GM18498 (cell line): ENCODE results near the gene MAP6D1.

ENCODE experiments used
- ATAC-seq: cut with Tn5 transposase; IDR thresholded peaks from one replicate; pipeline ENCODE4 v1.9.1; 2021; ENCODE audit warnings: mild to moderate bottlenecking, moderate library complexity; ENCODE audit not compliant: unreplicated experiment

MAP6D1 gene

DNA sequence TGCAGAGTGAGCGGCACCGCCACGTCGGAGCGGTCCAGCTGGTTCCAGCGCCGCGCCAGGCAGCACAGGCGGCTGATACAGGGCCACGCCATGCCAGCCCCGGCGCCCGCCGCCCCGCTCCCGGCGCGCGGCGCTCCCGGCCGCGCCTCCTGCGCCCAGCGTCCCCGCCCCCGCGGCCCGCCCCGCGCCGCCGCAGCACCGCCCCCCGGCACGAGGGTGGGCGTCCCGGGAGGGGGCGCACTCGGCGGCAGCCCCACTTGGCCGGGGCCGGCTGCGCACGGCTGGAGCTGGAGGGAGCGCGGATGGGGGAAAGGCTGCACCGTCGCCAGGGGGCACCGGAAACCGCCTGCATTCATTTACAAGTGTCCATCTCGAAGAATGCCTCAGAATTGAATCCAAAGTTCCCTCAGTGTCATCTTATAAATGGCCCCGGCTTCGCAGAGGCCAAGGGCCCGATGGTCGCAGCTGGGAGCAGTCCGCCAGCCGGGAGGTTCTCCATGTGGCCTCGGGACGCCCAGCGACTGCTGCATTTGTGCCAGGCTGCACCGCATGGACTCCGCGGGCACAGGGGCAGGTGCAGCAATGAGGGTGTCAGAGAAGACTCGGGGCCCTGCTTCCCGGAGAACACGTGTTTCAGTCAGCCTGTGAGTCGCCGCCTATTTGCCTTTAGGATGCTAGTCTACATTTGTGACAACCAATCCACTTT lies at the start of gene MAP6D1:
Gene MAP6D1, minus strand, starts transcription at position 122 of the 706 bp plus-strand sequence. Its CDS starts 30 bp downstream, at position 92.
- peak; percentile 57 for ATAC-seq

DNA sequence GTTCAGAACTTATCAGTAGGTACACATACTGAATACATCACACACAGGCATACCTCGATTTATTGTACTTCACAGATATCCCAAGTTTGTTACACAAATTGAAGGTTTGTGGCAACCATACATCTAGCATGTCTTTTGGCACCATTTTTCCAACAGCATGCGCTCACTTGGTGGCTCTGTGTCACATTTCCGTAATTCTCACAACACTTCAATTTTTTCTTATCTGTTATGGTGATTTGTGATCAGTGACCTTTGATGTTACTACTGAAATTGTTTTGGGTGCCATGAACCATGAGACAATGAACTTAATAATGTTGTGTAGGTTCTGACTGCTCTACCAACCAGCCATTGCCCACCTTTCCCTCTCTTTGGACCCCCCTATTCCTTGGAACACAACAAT lies 48.5 kb upstream of the MAP6D1 start:
- ATAC-seq = no peak

DNA sequence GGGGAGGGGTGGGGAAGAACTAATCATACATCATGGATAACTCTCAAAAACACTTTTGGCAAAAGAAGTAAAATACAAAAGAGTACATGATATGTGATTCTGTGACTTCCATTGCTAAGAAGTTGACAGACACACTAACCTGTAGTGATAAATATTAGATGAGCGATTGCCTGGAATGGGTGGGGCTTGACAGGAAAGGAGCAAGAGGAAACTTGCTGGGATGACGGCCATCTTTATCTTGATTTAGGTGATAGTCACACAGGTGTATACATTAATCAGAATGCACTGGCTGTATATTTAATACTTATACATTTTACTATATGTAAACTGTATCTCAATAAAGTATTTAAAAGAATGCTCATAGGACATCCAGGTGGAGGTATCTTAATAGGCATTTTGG lies 46.2 kb upstream of the MAP6D1 start:
- ATAC-seq = no peak

DNA sequence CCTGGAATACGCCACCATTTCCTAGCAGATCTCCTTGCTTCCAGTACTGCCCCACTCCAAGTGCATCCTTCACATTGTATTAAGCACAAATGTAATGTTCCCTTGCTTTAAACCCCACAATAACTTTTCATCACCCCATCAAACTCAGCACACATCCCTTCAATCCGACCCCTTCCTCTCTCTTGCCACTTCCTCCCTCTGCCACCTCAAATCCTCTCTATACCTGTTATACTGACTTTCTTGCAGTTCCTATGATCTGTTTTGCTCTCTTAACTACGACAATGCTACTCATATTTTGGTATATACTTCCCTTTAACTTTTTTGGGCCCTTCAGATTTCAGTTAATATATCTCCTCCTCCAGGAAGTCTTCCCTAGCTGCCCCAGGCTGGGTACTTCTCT lies 45.2 kb upstream of the MAP6D1 start:
- no peak for ATAC-seq

DNA sequence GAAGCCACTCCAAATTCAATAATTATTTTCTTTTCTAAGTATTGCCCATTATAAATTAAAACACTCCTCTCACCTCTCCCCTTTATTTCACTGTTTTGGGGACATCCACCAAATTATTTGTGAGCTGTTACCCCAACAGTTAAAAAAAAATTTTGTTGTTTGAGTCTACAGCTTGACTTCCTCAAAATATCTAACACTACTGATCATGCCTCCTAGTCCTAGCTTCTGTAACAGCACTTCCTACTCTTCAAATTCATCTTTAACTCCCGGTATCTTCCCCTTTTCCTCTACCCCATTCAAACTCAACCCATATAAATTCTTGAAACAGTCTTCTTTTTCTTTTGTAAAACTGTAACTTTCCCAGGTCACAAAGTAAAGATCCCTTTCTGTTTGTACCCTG lies 43.4 kb upstream of the MAP6D1 start:
- ATAC-seq = no peak

DNA sequence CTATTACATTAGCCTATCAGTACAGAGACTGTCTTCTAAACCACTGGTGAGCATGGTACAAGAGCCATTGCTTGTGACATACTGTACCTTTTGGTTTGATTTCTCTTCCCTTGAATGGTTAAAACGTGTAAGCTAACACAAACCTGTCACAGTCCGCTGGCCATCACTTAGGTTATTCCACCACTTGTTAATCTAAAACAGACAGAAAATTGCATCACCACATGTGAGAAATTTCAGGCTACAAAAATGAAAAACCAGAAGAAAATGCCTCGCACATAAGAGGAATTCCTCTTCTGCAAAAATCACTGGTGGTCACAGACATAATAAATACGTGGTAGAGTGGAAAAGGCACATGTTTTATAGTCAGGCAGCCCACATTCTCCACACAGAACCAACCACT lies 37.2 kb upstream of the MAP6D1 start:
- no peak for ATAC-seq

DNA sequence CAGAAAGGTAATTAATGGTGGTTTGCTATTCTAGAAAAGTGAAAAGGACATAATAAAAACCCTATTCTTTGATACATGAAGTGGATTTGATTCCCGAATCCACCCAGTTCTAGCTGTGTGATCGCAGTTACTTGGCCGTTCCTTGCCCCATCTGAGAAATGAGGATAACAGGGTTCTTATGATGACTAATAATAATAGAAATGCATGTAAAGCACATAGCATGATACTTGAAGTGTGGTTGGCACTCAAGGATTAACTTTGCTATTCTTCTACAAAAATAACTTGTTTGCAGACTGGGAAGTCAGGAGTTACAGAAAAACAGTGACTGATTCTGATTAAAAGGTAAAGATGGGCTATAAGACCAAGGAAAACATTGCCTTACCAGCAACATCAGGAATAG lies 32.5 kb upstream of the MAP6D1 start:
- ATAC-seq = no peak

DNA sequence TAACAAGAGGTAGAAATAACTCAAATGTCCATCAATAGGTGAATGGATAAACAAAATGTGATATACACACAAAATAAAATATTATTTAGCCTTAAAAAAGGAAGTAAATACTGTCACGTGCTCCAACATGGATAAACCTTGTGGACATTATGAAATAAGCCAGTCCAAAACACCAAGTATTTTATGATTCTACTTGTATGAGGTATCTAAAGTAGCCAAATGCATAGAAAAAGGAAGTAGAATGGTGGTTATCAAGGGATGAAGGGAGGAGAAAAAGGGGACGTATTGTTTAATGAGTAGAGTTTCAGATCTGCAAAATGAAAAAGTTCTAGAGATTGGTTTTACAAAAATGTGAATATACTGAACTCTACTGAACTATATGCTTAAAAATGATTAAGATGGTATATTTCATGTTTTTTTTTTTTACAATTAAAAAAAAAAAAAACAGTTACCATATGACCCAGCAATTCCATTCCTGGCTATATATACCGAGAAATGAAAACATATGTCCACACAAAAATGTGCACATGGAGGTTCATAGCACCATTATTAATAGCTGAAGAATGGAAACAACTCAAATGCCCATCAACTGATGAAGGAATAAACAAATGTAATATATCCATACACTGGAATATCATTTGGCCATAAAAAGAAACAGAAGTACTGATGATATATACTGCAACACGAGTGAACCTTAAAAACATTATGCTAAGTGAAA lies 29.1 kb upstream of the MAP6D1 start:
- no peak for ATAC-seq

DNA sequence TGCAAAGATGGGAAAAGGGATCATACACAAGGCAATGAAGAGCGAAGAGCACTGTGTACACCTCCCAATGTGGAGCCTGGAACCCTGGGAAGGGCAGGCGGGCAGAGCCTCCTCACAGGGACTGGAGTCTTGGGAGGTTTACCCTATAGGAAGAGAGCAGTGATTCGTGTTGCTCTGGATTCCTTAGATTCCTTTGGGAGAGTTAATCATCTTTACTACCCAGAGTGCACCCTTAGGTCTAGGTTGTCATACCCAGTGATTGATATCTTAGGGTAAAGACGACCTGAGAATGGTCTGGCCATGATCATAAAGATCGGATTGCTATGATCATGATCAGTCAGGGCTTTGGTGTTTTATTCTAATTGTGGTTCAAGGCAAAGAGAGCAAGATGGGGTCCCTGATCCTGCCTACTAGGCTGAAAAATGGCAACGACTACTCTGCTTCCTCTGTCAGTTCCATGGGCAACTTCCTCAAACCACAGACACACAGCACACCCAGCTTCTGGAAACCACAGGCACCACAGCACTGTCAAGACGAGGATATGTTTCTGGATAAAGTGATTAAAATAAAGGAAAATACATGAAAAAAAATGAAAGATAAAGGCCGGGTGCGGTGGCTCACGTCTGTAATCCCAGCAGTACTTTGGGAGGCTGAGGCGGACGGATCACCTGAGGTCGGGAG lies 20.4 kb upstream of the MAP6D1 start:
- ATAC-seq = no peak

DNA sequence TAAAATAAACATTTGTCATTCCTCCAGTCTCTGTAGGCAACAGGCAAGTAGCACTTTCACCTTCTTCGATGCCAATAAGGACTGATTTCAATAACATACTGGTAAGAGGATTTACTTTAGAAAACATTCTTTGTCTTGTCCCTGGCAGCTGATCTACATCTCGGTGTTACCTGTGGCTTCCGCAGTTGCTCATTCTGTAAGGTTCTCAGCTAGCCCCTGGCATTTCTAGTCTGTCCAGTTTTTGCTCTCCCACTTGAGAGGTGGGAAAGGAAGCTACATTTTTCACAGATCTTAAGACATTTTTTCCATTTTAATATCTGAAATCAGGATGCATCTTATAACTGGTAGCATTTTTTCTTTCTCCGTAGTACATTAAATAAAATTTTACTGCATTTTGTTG lies 19.7 kb upstream of the MAP6D1 start:
- no peak for ATAC-seq

DNA sequence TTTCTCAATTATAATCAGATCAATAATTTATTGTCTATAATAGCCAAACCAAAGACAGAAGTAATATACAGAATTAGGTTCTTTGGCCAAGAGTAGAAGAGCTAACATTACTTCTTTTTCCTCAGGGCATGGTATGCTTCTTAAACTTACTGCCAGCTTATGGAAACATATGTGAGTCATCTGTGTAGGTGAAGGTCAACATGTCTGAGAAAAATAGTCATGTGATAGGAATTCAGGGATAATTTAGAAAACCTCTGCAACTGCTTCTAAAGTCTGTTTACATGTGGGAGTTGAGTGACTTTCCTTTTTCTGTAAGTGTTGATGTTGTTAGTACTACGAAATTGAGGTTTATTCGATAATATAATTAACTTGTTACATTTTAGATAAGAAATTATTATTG lies 19.2 kb upstream of the MAP6D1 start:
- no peak for ATAC-seq

DNA sequence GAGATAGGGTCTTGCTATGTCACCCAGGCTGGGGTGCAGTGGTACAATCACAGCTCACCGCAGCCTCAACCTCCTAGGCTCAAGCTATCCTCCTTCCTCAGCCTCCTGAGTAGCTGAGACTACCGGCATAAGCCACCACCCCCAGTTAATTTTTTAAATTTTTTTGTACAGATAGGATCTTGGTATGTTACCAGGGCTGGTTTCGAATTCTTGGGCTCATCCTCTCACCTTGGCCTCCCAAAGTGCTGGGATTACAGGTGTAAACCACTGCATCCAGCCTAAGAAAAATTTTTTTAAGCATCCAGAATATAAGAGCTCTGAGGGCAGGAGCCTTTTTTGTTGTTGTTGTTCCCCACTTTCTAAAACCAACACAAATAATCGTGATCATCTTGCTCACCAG lies 14.4 kb upstream of the MAP6D1 start:
- ATAC-seq = no peak

DNA sequence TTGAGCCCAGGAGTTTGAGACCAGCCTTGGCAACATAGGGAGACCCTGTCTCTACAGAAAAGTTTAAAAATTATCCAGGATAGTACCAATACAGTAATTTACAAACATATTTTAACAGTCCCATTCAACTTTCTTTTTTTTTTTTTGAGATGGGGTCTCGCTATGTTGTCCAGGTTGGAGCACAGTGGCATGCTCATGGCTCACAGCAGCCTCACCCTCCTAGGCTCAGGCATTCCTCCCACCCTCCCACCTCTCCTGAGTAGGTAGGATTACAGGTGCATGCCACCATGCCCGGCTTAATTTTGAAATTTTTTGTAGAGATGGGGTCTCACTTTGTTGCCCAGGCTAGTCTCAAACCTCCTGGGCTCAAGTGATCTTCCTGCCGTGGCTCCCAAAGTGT lies 12.5 kb upstream of the MAP6D1 start:
- no peak for ATAC-seq

DNA sequence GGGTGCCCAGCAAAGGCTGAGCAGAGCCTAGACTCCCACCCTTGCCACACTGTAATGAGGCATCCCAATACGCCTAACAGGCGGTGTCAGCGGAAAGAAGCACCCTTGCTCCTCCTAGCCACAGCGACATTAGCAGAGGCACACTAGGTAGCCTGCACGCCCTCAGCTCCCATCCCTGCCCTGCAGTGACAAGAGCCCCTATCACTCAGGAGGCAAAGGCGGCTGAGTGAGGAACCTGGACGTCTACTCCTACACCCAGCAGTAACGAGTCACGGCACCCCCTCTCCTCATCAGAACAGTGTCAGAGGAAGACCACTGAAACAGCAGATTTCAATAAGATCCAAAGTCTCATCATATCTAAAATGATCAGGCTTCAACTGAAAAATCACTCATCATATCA lies 12.0 kb upstream of the MAP6D1 start:
- no peak for ATAC-seq

DNA sequence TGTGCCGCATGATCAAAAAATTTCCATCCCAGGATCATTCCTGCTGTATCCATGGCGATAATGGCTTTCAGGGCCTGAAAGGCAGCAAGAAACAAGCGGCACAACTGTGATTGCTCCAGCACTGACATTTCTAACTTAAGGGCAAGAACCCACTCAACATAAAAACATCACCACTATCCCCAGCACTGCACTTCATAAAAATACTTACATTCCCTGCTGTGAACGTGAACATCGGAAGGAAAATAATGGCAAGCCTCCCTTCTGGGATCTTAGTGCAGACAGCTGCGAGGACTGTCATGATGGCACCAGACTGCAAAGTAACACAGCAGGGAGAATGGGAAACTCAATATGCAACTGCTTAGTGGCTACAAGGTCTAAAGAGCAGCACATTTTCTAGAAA lies 8.1 kb upstream of the MAP6D1 start:
- ATAC-seq = no peak

DNA sequence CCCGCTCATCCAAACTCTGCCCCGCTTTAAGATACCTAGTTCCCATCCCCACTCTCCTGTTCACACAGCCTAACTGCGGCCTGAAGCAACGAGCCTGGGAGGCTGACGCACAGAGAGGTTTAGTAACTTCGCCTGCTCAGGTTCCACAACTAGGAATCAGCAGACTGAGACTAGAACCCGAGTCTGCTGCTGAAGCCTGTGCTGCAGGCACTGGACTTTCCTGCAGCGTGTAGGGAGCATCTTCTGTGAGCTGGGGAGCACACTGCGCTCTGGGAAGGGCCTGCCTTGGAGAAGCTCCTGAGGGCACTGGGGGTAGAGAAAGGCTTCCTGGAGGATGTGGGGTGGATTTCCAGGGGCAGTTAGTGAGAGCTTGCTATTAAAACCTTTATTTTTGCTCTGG lies 4.8 kb upstream of the MAP6D1 start:
- ATAC-seq = no peak

DNA sequence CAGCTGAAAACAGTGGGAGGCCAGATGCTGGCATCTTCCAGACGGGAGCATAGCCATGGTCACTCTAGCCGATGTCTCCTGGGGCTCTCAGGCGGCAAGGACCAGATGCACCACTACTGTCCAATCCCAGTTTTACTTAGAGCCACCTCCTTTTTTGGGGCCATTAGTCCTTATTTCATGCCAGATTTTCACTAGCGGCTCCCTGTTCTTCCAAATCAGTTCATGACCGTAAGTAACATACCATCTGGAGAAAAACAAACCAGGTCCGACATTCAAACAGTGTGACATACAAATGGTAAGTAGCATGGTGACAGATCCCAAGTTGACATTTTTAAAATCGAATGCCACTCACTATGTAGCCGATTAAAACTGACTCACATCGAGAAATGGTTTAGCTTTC lies 4.1 kb upstream of the MAP6D1 start:
- no peak for ATAC-seq

DNA sequence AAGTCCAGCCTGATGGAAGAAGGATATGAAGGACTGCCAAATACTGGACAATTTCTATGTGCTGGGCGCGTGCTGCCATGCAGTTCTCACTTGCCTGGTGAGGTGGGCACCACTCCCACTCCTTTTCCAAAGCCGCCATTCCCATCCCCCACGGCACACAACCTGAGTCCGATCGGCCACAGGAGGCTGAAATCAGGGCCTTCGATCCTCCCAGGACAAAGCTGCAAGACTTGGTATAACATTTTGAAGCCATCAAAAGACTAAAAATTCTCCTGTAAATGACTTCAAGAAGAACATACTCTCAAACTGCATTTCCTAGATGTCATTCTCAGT lies 3.1 kb upstream of the MAP6D1 start:
- ATAC-seq = no peak

DNA sequence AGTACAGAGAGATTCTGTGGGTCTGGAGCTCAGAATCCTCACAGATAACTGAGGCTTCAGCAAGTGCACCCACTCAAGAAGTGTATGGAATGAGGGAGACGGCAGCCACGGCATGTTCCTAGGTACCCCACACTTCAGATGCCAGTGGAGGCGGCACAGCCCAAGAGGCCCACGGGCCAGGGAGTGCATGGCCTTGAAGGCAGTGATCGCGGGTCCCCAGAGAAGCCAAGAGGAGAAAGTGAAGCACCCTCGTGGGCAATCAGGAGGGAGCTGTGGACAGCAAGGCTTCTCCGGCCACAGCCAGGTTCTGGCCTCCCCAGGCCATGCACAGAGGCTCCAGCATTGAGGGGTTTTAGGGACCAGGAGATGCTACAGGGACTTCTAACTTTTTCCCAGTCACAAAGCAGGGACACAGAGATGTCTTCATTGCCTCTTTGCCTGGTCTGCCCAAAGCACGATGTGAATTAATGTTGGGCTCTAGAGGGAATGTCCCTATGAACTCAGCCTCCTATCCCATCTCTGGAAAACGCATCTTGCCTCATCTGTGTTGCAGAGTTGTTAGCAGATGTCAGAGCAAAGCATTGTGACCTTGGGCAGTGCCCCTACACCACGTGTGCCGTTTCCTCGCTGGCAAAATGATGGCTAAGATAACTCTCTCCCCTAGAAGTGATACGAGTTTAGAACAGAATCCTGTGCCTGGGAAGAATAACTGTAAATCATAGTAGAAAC lies 2.6 kb upstream of the MAP6D1 start:
- no peak for ATAC-seq

DNA sequence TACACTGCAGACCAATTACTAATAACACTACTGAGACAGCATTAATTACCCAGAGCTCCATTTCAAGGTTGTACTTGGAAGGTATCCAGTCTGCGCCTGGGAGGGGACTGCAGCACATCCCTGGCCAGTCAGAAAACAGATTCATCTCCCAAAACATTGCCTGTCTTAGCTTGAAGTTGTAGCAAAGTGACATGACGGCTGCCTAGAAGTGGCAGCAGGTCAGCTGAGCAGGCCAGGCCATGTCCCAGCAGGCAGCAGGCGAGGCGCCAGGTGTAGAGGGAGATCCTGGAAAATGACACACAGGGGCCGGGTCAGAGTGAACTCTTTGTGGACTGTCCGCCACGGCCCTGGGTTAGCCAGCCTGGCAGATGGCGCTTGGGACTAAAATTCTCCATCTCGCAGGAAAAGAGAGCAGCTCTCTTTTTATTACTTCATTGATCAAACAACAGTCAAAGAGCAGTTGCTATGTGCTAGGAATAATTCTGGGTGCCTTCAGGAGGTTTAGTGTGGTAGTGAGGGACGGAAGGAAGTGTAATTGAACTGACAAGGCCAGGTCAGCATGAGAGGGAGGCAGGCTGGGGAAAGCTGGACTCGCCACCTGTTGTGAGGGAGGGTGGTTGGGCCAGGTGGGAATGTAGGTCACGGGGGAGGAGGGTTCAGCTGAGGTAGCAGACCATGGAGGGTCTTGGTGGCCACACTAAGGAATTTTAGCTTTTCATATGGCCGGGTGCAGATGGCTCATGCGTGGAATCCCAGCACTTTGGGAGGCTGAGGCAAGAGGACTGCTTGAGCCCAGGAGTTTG lies 1.3 kb upstream of the MAP6D1 start:
- no peak for ATAC-seq
